Kidney (tissue), 14 donors: ENCODE results near the gene SPATA22. TPM values are rescaled to one million over a fixed set of nuclear protein-coding genes. Genes with fewer than 3 reads are reported as not detected.

ENCODE experiments used
- DNase-seq, 5 donors: peaks; one replicate each; pipeline ENCODE4 v3.0.0-alpha.2; 2013 to 2020
- FAIRE-seq: peaks from 2 replicates; lab custom pipeline; 2012; peaks lifted over from hg19 to GRCh38; lab: Jason Lieb, UNC
- H3K27ac ChIP-seq, 2 donors: one replicate each; pipeline ENCODE4 v1.7.0; 2013; ENCODE audit warnings: low read depth in 2 of 2, low read length in 2 of 2, inconsistent platforms in 1 of 2
- H3K27me3 ChIP-seq: one replicate; pipeline ENCODE4 v1.7.1; 2013; ENCODE audit warnings: low read length, inconsistent platforms; ENCODE audit not compliant: control insufficient read depth, insufficient read depth
- H3K36me3 ChIP-seq, 3 donors: one replicate each; pipeline versions ENCODE4 v1.7.0 to v1.7.1; 2013; ENCODE audit warnings: low read length in 3 of 3, control low read depth in 1 of 3, inconsistent platforms in 1 of 3; ENCODE audit not compliant: insufficient read depth in 3 of 3, control insufficient read depth in 2 of 3
- H3K4me1 ChIP-seq, 3 donors: one replicate each; pipeline versions ENCODE4 v1.7.0 to v1.7.1; 2013; ENCODE audit warnings: low read length in 3 of 3, inconsistent platforms in 1 of 3, low read depth in 1 of 3; ENCODE audit not compliant: control insufficient read depth in 2 of 3, insufficient read depth in 2 of 3
- H3K4me3 ChIP-seq, 3 donors: one replicate each; pipeline versions ENCODE4 v1.7.0 to v1.8.1; 2013; ENCODE audit warnings: low read length in 3 of 3, control low read depth in 1 of 3, inconsistent platforms in 1 of 3
- H3K9ac ChIP-seq, 3 donors: one replicate each; pipeline versions ENCODE4 v1.7.0 to v1.7.1; 2013; ENCODE audit warnings: low read length in 3 of 3, control low read depth in 1 of 3, inconsistent platforms in 1 of 3
- H3K9me3 ChIP-seq, 3 donors: one replicate each; pipeline versions ENCODE4 v1.7.0 to v1.7.1; 2013; ENCODE audit warnings: low read length in 3 of 3, control low read depth in 1 of 3, inconsistent platforms in 1 of 3; ENCODE audit not compliant: control insufficient read depth in 2 of 3, insufficient read depth in 1 of 3
- intact Hi-C: fragments of 100-400 bp; cut with DNase I; formaldehyde crosslinking; loops from one replicate; pipeline ENCODE4 v1.11.1; 2022
- polyA plus RNA-seq: library from polyadenylated mRNA; stranded (reverse); fragments of 350-450 nt; fragmentation: Illumina TruSeq; extraction: RNeasy Lipid Tissue Mini Kit (QIAGEN cat#74804); gene quantifications from one replicate; pipeline ENCODE4 v1.2.3, GENCODE V29; 2014; ENCODE audit warnings: low read depth, low replicate concordance; ENCODE audit not compliant: insufficient read depth
- total RNA-seq: library from RNA; stranded (reverse); fragmentation: NEBNext Ultra II Directional; extraction: Animal tissue kit (Norgen Biotek cat#: 25700); gene quantifications from one replicate; pipeline ENCODE4 v1.2.1, GENCODE V29; 2021
- TF ChIP-seq, protein P1 (sequence below): IDR thresholded peaks from 3 replicates; pipeline ENCODE4 v1.5.1; 2012; ENCODE audit warnings: mild to moderate bottlenecking, moderate library complexity, borderline replicate concordance; ENCODE audit not compliant: insufficient read depth; ENCODE audit errors: extremely low read depth
- donor health status: control.
- donor health status: control.
- donor health status: control.
- donor health status: control.
- donor health status: control.
- donor health status: DM: yes; HTN: yes; CAD: no.
- donor health status: Normal renal cell carcinoma (clear cell type).

Gene SPATA22
- total and polyA plus RNA-seq, 2 donors from 2014 or later, result 0.31 TPM; not detected in 1

DNA sequence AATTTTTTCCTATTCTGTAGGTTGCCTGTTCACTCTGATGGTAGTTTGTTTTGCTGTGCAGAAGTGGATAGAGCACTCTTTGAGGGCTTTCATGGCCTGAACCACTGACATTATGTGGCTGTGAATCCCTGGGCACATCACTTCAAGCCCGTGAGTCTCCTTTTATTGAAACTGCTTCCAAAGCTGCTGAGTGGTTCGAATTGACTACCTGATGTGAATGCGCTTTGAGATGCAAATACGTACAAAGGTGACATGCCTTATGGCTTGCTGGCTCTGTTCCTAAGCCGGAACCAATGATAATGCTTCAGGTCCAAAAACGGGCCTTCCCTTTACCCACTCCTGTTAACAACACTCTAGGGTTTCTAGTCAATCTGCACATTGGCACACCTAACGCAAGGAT is 38.5 kb upstream of the SPATA22 start:
- no peak for FAIRE-seq
- Histone ChIP-seq H3K9me3 (peaks cover 0 to 3% (median 0%) of the 10 kb centered on the region in 3 donors), H3K4me3 (no peak overlapping the region), H3K9ac (no peak overlapping the region), H3K36me3 (no peaks in the 10 kb centered on the region), H3K27me3 (no peaks in the 10 kb centered on the region), H3K27ac (no peak overlapping the region), H3K4me1 (no peaks in the 10 kb centered on the region)
- intact Hi-C loops, result no loop called here
- TF ChIP-seq, protein P1, sequence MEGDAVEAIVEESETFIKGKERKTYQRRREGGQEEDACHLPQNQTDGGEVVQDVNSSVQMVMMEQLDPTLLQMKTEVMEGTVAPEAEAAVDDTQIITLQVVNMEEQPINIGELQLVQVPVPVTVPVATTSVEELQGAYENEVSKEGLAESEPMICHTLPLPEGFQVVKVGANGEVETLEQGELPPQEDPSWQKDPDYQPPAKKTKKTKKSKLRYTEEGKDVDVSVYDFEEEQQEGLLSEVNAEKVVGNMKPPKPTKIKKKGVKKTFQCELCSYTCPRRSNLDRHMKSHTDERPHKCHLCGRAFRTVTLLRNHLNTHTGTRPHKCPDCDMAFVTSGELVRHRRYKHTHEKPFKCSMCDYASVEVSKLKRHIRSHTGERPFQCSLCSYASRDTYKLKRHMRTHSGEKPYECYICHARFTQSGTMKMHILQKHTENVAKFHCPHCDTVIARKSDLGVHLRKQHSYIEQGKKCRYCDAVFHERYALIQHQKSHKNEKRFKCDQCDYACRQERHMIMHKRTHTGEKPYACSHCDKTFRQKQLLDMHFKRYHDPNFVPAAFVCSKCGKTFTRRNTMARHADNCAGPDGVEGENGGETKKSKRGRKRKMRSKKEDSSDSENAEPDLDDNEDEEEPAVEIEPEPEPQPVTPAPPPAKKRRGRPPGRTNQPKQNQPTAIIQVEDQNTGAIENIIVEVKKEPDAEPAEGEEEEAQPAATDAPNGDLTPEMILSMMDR, result no peak
- DNase-seq, result no peak

DNA sequence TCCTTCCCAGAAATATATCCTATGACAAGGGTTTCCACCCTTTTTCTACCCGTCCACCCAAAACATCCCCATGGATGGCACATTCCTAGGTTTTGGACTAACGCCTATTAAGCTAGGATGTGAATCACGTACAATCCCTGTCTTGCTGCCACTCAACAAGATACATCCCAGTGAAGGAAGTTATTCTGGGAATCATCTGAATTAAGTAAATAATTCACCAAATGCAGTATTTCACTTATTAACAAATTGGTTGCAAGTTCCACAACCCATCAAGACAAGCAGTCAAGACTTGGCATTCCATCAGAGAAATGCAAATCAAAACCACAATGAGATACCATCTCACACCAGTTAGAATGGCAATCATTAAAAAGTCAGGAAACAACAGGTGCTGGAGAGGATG is 36.2 kb upstream of the SPATA22 start:
- H3K9ac ChIP-seq, result no peak overlapping the region
- no peaks in the 10 kb centered on the region for H3K27me3 ChIP-seq
- no peaks in the 10 kb centered on the region for H3K36me3 ChIP-seq
- intact Hi-C loops, result no loop called here
- TF ChIP-seq, protein P1, result no peak
- H3K4me1 ChIP-seq, result no peaks in the 10 kb centered on the region
- H3K27ac ChIP-seq, result no peak overlapping the region
- H3K4me3 ChIP-seq, result no peak overlapping the region
- peaks cover 0 to 3% (median 0%) of the 10 kb centered on the region in 3 donors for H3K9me3 ChIP-seq
- DNase-seq, result no peak
- FAIRE-seq, result no peak

DNA sequence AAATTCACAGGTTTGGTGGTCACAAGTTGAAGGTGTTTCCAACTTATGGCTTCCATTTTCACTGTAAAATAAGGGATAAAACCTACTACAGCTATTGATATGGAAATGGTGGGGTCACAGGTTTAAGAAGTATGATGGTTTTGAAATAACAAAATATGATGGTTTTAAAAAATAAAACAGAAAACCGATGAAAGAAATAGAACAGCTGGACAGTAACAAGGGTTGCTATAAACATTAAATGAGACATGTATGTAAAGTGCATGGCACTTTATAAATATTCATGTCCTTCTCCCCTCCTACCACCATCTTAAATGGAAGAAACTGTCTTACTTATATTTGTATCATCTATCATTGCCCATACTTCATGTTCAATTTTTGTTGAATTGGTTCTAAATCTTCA is 35.5 kb upstream of the SPATA22 start:
- TF ChIP-seq, protein P1, result no peak
- FAIRE-seq (no peak), DNase-seq (no peak)
- H3K27me3 ChIP-seq, result no peaks in the 10 kb centered on the region
- peaks cover 0 to 3% (median 0%) of the 10 kb centered on the region in 3 donors for H3K9me3 ChIP-seq
- no peaks in the 10 kb centered on the region for H3K4me1 ChIP-seq
- no peak overlapping the region for H3K9ac ChIP-seq
- intact Hi-C loops, result no loop called here
- H3K4me3 ChIP-seq, result no peak overlapping the region
- H3K27ac ChIP-seq, result no peak overlapping the region
- H3K36me3 ChIP-seq, result no peaks in the 10 kb centered on the region

GRCh38 chr17:3506054-3506453 is 34.4 kb upstream of the SPATA22 start:
- DNase-seq (no peak), FAIRE-seq (no peak)
- Histone ChIP-seq H3K27ac (no peak overlapping the region), H3K9ac (no peak overlapping the region), H3K27me3 (no peaks in the 10 kb centered on the region), H3K4me3 (no peak overlapping the region), H3K9me3 (peaks cover 0 to 3% (median 0%) of the 10 kb centered on the region in 3 donors), H3K36me3 (no peaks in the 10 kb centered on the region), H3K4me1 (no peaks in the 10 kb centered on the region)
- intact Hi-C loops, result no loop called here
- TF ChIP-seq, protein P1, result no peak
